GM12878 (cell line): Measurements from ENCODE around the gene CENPS. TPM values are rescaled to one million over a fixed set of nuclear protein-coding genes. Genes with fewer than 3 reads are reported as not detected.

Source experiments
- ATAC-seq: fragments of 200-7000 bp; cut with Tn5 transposase; 3 replicates; pipeline ENCODE4 v1.9.1; 2020; ENCODE audit warnings: mild to moderate bottlenecking, moderate library complexity
- BruUV-seq: library from RNA; stranded (reverse); fragments of 400-500 nt; replicated peaks from 2 replicates; lab custom pipeline; 2021; lab: Mats Ljungman, UMichigan
- CTCF ChIA-PET: fragments of 300-600 bp; sonication (Branson Sonifier 250); formaldehyde crosslinking; extraction: SDS; loops from one replicate; lab custom pipeline; 2021; ENCODE audit warnings: inconsistent platforms; lab: Yijun Ruan, JAX
- POLR2A ChIA-PET: fragments of 350-600 bp; formaldehyde crosslinking; extraction: SDS; loops from one replicate; lab custom pipeline; 2021; ENCODE audit warnings: inconsistent platforms; lab: Charles Lee
- RAD21 ChIA-PET: fragments of 300-600 bp; sonication (Branson Sonifier 250); formaldehyde crosslinking; loops from one replicate; lab custom pipeline; 2023; ENCODE audit warnings: antibody characterized with exemption; ENCODE audit not compliant: unreplicated experiment; lab: Charles Lee
- SMC1A ChIA-PET: fragments of 300-600 bp; sonication (Branson Sonifier 250); formaldehyde crosslinking; loops from one replicate; lab custom pipeline; 2023; ENCODE audit not compliant: unreplicated experiment, uncharacterized antibody; lab: Charles Lee
- DNase-seq: peaks from one replicate; pipeline ENCODE4 v3.0.0-alpha.2; 2011; ENCODE audit warnings: low read depth, low spot score
- FAIRE-seq: peaks from 3 replicates; lab custom pipeline; 2011; peaks lifted over from hg19 to GRCh38; lab: Jason Lieb, UNC
- H2AFZ ChIP-seq: 2 replicates; pipeline ENCODE4 v1.6.0; 2011; ENCODE audit warnings: low read depth, low read length, control low read depth; ENCODE audit not compliant: control insufficient read depth
- H3K27ac ChIP-seq: 2 replicates; pipeline ENCODE4 v1.5.1; 2011; ENCODE audit warnings: control low read depth; ENCODE audit not compliant: control insufficient read depth, insufficient read depth
- H3K27me3 ChIP-seq, 2 experiments: replicated peaks in 1 of 2; 2 replicates each; pipeline versions ENCODE4 v1.6.0 to v1.6.1; 2011; ENCODE audit warnings: low read length in 1 of 2; ENCODE audit not compliant: control insufficient read depth in 2 of 2, insufficient read depth in 2 of 2
- H3K36me3 ChIP-seq, 2 experiments: 2 replicates each; pipeline ENCODE4 v1.5.1; 2011; ENCODE audit warnings: low read length in 1 of 2; ENCODE audit not compliant: control insufficient read depth in 2 of 2, insufficient read depth in 2 of 2
- H3K4me1 ChIP-seq: 2 replicates; pipeline ENCODE4 v1.6.1; 2011; ENCODE audit warnings: mild to moderate bottlenecking, low read length, moderate library complexity, mixed read lengths; ENCODE audit not compliant: control insufficient read depth, insufficient read depth
- H3K4me2 ChIP-seq: 2 replicates; pipeline ENCODE4 v1.6.0; 2011; ENCODE audit warnings: control low read depth; ENCODE audit not compliant: control insufficient read depth, insufficient read depth
- H3K4me3 ChIP-seq: fragments of 200-600 bp; sonication (generic); 2 replicates; pipeline ENCODE4 v1.5.1; 2016
- H3K79me2 ChIP-seq: 2 replicates; pipeline ENCODE4 v1.6.0; 2011; ENCODE audit warnings: low read length; ENCODE audit not compliant: control insufficient read depth, insufficient read depth
- H3K9ac ChIP-seq: 2 replicates; pipeline ENCODE4 v1.8.0; 2011; ENCODE audit warnings: low read length, control low read depth, mixed read lengths; ENCODE audit not compliant: control insufficient read depth, insufficient read depth
- H3K9me3 ChIP-seq: replicated peaks from 3 replicates; pipeline ENCODE4 v1.5.1; 2011; ENCODE audit warnings: mild to moderate bottlenecking, low read length; ENCODE audit not compliant: control insufficient read depth, insufficient read depth
- H4K20me1 ChIP-seq: 2 replicates; pipeline ENCODE4 v1.6.0; 2011; ENCODE audit not compliant: control insufficient read depth, insufficient read depth
- CREB1 ChIP-seq: IDR thresholded peaks from 2 replicates; pipeline ENCODE4 v1.6.1; 2012; ENCODE audit warnings: low read depth, mild to moderate bottlenecking, inconsistent platforms
- POU2F2 ChIP-seq: IDR thresholded peaks from 3 replicates; pipeline ENCODE4 v1.6.1; 2011; ENCODE audit warnings: low read depth, mild to moderate bottlenecking, low read length, borderline replicate concordance
- SUPT20H ChIP-seq: IDR thresholded peaks from 2 replicates; pipeline ENCODE4 v1.6.1; 2011; ENCODE audit warnings: low read depth, mild to moderate bottlenecking, low read length, moderate library complexity, borderline replicate concordance; ENCODE audit not compliant: control insufficient read depth
- ZBED1 ChIP-seq: IDR thresholded peaks from 2 replicates; pipeline ENCODE4 v1.6.1; 2016; ENCODE audit warnings: borderline replicate concordance
- ZNF274 ChIP-seq: IDR thresholded peaks from one replicate; pipeline ENCODE4 v1.8.0; 2011; ENCODE audit not compliant: insufficient read length, insufficient read depth
- WGBS: methylation state at CpG from one replicate; pipeline ENCODE4 v1.1.6; 2016; ENCODE audit warnings: low lambda C conversion rate; ENCODE audit not compliant: insufficient replicate concordance, insufficient coverage; ENCODE audit errors: missing lambda C conversion rate; 5-methylcytosine and 5-hydroxymethylcytosine counted together
- in situ Hi-C: fragments of 300-500 bp; cut with MboI; formaldehyde crosslinking; loops from 9 replicates; pipeline ENCODE4 v1.14.3; 2018; ENCODE audit warnings: mixed read lengths
- intact Hi-C: fragments of 100-400 bp; cut with micrococcal nuclease; formaldehyde crosslinking; loops from one replicate; pipeline ENCODE4 v1.14.2; 2022; ENCODE audit not compliant: unreplicated experiment
- polyA plus RNA-seq, 11 experiments: library from polyadenylated mRNA; depleted of rRNA in 4 of 11; unstranded in 6 of 11; stranded (reverse) in 5 of 11; fragments of >200 nt; fragmentation: Nextera tagmentation in 4 of 11; fragmentation: Illumina TruSeq in 1 of 11; extraction: Ambion mirVana in 4 of 11; extraction: Trizol in 1 of 11; gene quantifications; 1 replicate in 1 of 11; 2 replicates in 10 of 11; pipeline versions ENCODE4 v1.2.1 to v1.2.3, GENCODE V29; 2011 to 2016; ENCODE audit warnings: inconsistent platforms in 2 of 11, missing spikeins in 2 of 11, low read depth in 1 of 11
- total RNA-seq, 4 experiments: library from RNA; depleted of rRNA in 3 of 4; stranded (reverse); fragments of >200 nt in 3 of 4; fragmentation: Illumina TruSeq in 1 of 4; extraction: Trizol in 1 of 4; gene quantifications; 2 replicates each; pipeline versions ENCODE4 v1.2.1 to v1.2.3, GENCODE V29; 2013 to 2021
- TF ChIP-seq, protein P1 (sequence below): fragments of 450-650 bp; IDR thresholded peaks from 2 replicates; pipeline ENCODE4 v1.6.1; 2017; ENCODE audit warnings: mild to moderate bottlenecking
- TF ChIP-seq, protein P2 (sequence below): IDR thresholded peaks from 2 replicates; pipeline ENCODE4 v1.6.1; 2012; ENCODE audit warnings: low read length, inconsistent platforms
- TF ChIP-seq, protein P3 (sequence below): IDR thresholded peaks from 2 replicates; pipeline ENCODE4 v1.6.1; 2012; ENCODE audit warnings: mild to moderate bottlenecking, low read depth, low read length

The CENPS gene
- total and polyA plus RNA-seq, 10 of the 15 experiments (the other 5 are each of a cell fraction or from before 2014, with no cell fraction given): 9.4 to 51.7 (median 16.7) TPM

DNA sequence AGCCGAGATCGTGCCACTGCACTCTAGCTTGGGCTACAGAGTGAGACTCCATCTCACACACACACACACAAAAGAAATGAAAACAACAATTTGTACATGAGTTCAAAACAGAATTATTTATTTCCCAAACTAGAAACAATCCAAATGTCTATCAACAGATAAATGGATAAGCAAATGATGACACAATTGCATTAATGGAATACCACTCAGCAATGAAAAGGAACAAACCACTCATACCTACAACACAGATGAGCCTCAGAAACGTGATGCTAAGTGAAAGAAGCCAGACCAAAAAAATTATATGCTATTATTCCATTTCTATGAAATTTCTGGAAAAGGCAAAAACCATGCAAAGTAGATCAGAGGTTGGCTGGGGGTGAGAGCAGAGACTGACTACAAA lies 33.4 kb upstream of the CENPS start:
- intact Hi-C loops (no loop called here), in situ Hi-C loops (no loop called here)
- SMC1A ChIA-PET: no interaction called here
- H4K20me1 ChIP-seq: no peaks in the 10 kb centered on the region
- H3K4me2 ChIP-seq: no peak overlapping the region
- no peak for TF ChIP-seq ZBED1
- TF ChIP-seq POU2F2: no peak
- TF ChIP-seq, protein P1, sequence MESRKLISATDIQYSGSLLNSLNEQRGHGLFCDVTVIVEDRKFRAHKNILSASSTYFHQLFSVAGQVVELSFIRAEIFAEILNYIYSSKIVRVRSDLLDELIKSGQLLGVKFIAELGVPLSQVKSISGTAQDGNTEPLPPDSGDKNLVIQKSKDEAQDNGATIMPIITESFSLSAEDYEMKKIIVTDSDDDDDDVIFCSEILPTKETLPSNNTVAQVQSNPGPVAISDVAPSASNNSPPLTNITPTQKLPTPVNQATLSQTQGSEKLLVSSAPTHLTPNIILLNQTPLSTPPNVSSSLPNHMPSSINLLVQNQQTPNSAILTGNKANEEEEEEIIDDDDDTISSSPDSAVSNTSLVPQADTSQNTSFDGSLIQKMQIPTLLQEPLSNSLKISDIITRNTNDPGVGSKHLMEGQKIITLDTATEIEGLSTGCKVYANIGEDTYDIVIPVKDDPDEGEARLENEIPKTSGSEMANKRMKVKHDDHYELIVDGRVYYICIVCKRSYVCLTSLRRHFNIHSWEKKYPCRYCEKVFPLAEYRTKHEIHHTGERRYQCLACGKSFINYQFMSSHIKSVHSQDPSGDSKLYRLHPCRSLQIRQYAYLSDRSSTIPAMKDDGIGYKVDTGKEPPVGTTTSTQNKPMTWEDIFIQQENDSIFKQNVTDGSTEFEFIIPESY: no peak
- no peak for TF ChIP-seq SUPT20H
- no peak for TF ChIP-seq CREB1
- TF ChIP-seq ZNF274: no peak
- TF ChIP-seq, protein P2, sequence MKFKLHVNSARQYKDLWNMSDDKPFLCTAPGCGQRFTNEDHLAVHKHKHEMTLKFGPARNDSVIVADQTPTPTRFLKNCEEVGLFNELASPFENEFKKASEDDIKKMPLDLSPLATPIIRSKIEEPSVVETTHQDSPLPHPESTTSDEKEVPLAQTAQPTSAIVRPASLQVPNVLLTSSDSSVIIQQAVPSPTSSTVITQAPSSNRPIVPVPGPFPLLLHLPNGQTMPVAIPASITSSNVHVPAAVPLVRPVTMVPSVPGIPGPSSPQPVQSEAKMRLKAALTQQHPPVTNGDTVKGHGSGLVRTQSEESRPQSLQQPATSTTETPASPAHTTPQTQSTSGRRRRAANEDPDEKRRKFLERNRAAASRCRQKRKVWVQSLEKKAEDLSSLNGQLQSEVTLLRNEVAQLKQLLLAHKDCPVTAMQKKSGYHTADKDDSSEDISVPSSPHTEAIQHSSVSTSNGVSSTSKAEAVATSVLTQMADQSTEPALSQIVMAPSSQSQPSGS: no peak
- TF ChIP-seq, protein P3, sequence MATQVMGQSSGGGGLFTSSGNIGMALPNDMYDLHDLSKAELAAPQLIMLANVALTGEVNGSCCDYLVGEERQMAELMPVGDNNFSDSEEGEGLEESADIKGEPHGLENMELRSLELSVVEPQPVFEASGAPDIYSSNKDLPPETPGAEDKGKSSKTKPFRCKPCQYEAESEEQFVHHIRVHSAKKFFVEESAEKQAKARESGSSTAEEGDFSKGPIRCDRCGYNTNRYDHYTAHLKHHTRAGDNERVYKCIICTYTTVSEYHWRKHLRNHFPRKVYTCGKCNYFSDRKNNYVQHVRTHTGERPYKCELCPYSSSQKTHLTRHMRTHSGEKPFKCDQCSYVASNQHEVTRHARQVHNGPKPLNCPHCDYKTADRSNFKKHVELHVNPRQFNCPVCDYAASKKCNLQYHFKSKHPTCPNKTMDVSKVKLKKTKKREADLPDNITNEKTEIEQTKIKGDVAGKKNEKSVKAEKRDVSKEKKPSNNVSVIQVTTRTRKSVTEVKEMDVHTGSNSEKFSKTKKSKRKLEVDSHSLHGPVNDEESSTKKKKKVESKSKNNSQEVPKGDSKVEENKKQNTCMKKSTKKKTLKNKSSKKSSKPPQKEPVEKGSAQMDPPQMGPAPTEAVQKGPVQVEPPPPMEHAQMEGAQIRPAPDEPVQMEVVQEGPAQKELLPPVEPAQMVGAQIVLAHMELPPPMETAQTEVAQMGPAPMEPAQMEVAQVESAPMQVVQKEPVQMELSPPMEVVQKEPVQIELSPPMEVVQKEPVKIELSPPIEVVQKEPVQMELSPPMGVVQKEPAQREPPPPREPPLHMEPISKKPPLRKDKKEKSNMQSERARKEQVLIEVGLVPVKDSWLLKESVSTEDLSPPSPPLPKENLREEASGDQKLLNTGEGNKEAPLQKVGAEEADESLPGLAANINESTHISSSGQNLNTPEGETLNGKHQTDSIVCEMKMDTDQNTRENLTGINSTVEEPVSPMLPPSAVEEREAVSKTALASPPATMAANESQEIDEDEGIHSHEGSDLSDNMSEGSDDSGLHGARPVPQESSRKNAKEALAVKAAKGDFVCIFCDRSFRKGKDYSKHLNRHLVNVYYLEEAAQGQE: no peak
- peaks cover 19% of the 10 kb centered on the region for H3K79me2 ChIP-seq
- CTCF ChIA-PET: interaction anchor here (1.1 kb wide), 1 partner anchor 9 kb away, joined by 3 read pairs; no protein-coding TSS in a partner anchor
- no peak overlapping the region for H3K9ac ChIP-seq
- 79% methylated on average over 3 of the region's 3 CpGs for WGBS
- ATAC-seq: no peak
- peaks cover 0 to 4% of the 10 kb centered on the region in 2 experiments; a peak in 1 of 4 replicates for H3K36me3 ChIP-seq
- no peak for FAIRE-seq
- H3K27me3 ChIP-seq: no peaks in the 10 kb centered on the region
- POLR2A ChIA-PET: no interaction called here
- H3K4me3 ChIP-seq: no peak overlapping the region
- no peak for DNase-seq
- H3K27ac ChIP-seq: no peak overlapping the region
- peaks cover 6% of the 10 kb centered on the region for H3K4me1 ChIP-seq
- RAD21 ChIA-PET: no interaction called here
- BruUV-seq: no TSS peak
- no peaks in the 10 kb centered on the region for H3K9me3 ChIP-seq
- H2AFZ ChIP-seq: no peak overlapping the region
